ENCODE measurements around the gene IER2. TPM values are rescaled to one million over a fixed set of nuclear protein-coding genes. Genes with fewer than 3 reads are reported as not detected.
"Not testable (repeated sequence)": the region's sequence is repeated elsewhere in the genome, so short reads cannot be mapped to it uniquely, and the experiment has no call there.

The IER2 gene
- polyA plus RNA-seq, 1 donor from 2014 or later, result 23.3 TPM

GRCh38 chr19:13195678-13196077, 45.5 kb downstream of the IER2 start:
- H3F3A ChIP-seq (ENCODE audit: insufficient read depth, low read length, poor library complexity, severe bottlenecking), result no peaks in the 10 kb centered on the region
- H3K36me3 ChIP-seq (ENCODE audit: insufficient read depth, low read length), result no peaks in the 10 kb centered on the region
- no peaks in the 10 kb centered on the region for H3K79me2 ChIP-seq (replicated peaks; ENCODE audit: insufficient read depth, low read length)
- no peak overlapping the region for H3K4me2 ChIP-seq (ENCODE audit: low read length)
- H4K20me1 ChIP-seq (ENCODE audit: insufficient read depth), result no peaks in the 10 kb centered on the region
- no peaks in the 10 kb centered on the region for H3K27me3 ChIP-seq (ENCODE audit: insufficient read depth, low read depth, low read length)
- no peak overlapping the region for H3K27ac ChIP-seq (ENCODE audit: low read length)
- no peak overlapping the region for H3K9ac ChIP-seq (ENCODE audit: low read length)
- H3K4me3 ChIP-seq (ENCODE audit: low read length), result no peak overlapping the region
- H3K9me2 ChIP-seq (ENCODE audit: insufficient read depth, low read length), result no peaks in the 10 kb centered on the region
- H2AFZ ChIP-seq (ENCODE audit: low read depth, low read length), result no peak overlapping the region
- no peaks in the 10 kb centered on the region for H3K9me3 ChIP-seq (ENCODE audit: low read length)
- TF ChIP-seq SMC3 (conservative IDR thresholded peaks at IDR 0.05; ENCODE audit: poor library complexity), result no peak
- no peak for TF ChIP-seq TAF1 (IDR thresholded peaks at IDR 0.05; ENCODE audit: low read depth)
- no peak for TF ChIP-seq RAD21 (conservative IDR thresholded peaks at IDR 0.05)

GRCh38 chr19:13198634-13199033, 48.4 kb downstream of the IER2 start:
- Histone ChIP-seq H3F3A (ENCODE audit: insufficient read depth, low read length, poor library complexity, severe bottlenecking) (no peaks in the 10 kb centered on the region), H4K20me1 (ENCODE audit: insufficient read depth) (no peaks in the 10 kb centered on the region), H3K79me2 (replicated peaks; ENCODE audit: insufficient read depth, low read length) (no peaks in the 10 kb centered on the region), H3K27me3 (ENCODE audit: insufficient read depth, low read depth, low read length) (no peaks in the 10 kb centered on the region), H3K4me2 (ENCODE audit: low read length) (no peak overlapping the region), H3K36me3 (ENCODE audit: insufficient read depth, low read length) (no peaks in the 10 kb centered on the region), H3K4me3 (ENCODE audit: low read length) (no peak overlapping the region), H3K9ac (ENCODE audit: low read length) (no peak overlapping the region), H3K9me2 (ENCODE audit: insufficient read depth, low read length) (no peaks in the 10 kb centered on the region), H3K27ac (ENCODE audit: low read length) (no peak overlapping the region), H2AFZ (ENCODE audit: low read depth, low read length) (no peak overlapping the region), H3K9me3 (ENCODE audit: low read length) (no peaks in the 10 kb centered on the region)
- TF ChIP-seq RAD21 (conservative IDR thresholded peaks at IDR 0.05) (no peak), EZH2 (IDR thresholded peaks at IDR 0.05; ENCODE audit: borderline replicate concordance, insufficient read depth, low read length, poor library complexity, severe bottlenecking) (no peak), MXI1 (conservative IDR thresholded peaks at IDR 0.05; ENCODE audit: poor library complexity, severe bottlenecking) (no peak), EP300 (conservative IDR thresholded peaks at IDR 0.05; ENCODE audit: poor library complexity, severe bottlenecking) (no peak), POLR2AphosphoS5 (IDR thresholded peaks at IDR 0.05) (no peak), TAF1 (IDR thresholded peaks at IDR 0.05; ENCODE audit: low read depth) (no peak), SMC3 (conservative IDR thresholded peaks at IDR 0.05; ENCODE audit: poor library complexity) (no peak)
- TF ChIP-seq, protein P1, sequence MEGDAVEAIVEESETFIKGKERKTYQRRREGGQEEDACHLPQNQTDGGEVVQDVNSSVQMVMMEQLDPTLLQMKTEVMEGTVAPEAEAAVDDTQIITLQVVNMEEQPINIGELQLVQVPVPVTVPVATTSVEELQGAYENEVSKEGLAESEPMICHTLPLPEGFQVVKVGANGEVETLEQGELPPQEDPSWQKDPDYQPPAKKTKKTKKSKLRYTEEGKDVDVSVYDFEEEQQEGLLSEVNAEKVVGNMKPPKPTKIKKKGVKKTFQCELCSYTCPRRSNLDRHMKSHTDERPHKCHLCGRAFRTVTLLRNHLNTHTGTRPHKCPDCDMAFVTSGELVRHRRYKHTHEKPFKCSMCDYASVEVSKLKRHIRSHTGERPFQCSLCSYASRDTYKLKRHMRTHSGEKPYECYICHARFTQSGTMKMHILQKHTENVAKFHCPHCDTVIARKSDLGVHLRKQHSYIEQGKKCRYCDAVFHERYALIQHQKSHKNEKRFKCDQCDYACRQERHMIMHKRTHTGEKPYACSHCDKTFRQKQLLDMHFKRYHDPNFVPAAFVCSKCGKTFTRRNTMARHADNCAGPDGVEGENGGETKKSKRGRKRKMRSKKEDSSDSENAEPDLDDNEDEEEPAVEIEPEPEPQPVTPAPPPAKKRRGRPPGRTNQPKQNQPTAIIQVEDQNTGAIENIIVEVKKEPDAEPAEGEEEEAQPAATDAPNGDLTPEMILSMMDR (IDR thresholded peaks at IDR 0.05; ENCODE audit: poor library complexity, severe bottlenecking), result no peak
- TF ChIP-seq, protein P2, sequence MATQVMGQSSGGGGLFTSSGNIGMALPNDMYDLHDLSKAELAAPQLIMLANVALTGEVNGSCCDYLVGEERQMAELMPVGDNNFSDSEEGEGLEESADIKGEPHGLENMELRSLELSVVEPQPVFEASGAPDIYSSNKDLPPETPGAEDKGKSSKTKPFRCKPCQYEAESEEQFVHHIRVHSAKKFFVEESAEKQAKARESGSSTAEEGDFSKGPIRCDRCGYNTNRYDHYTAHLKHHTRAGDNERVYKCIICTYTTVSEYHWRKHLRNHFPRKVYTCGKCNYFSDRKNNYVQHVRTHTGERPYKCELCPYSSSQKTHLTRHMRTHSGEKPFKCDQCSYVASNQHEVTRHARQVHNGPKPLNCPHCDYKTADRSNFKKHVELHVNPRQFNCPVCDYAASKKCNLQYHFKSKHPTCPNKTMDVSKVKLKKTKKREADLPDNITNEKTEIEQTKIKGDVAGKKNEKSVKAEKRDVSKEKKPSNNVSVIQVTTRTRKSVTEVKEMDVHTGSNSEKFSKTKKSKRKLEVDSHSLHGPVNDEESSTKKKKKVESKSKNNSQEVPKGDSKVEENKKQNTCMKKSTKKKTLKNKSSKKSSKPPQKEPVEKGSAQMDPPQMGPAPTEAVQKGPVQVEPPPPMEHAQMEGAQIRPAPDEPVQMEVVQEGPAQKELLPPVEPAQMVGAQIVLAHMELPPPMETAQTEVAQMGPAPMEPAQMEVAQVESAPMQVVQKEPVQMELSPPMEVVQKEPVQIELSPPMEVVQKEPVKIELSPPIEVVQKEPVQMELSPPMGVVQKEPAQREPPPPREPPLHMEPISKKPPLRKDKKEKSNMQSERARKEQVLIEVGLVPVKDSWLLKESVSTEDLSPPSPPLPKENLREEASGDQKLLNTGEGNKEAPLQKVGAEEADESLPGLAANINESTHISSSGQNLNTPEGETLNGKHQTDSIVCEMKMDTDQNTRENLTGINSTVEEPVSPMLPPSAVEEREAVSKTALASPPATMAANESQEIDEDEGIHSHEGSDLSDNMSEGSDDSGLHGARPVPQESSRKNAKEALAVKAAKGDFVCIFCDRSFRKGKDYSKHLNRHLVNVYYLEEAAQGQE (IDR thresholded peaks at IDR 0.05; ENCODE audit: borderline replicate concordance), result no peak

- not testable (repeated sequence) for H2AFZ ChIP-seq (ENCODE audit: low read depth, low read length); H3K79me2 ChIP-seq (replicated peaks; ENCODE audit: insufficient read depth, low read length); H3F3A ChIP-seq (ENCODE audit: insufficient read depth, low read length, poor library complexity, severe bottlenecking); H3K27me3 ChIP-seq (ENCODE audit: insufficient read depth, low read depth, low read length); H3K9ac ChIP-seq (ENCODE audit: low read length); H3K4me3 ChIP-seq (ENCODE audit: low read length); H3K4me2 ChIP-seq (ENCODE audit: low read length); H3K36me3 ChIP-seq (ENCODE audit: insufficient read depth, low read length); H3K9me2 ChIP-seq (ENCODE audit: insufficient read depth, low read length); H3K27ac ChIP-seq (ENCODE audit: low read length); H4K20me1 ChIP-seq (ENCODE audit: insufficient read depth); H3K9me3 ChIP-seq (ENCODE audit: low read length)
Observed at GRCh38 chr19:13202112-13202511, 51.9 kb downstream of the IER2 start.

Other genes with a start within 250 kb of the IER2 start
- gene SYCE2, start 231.1 kb upstream of the IER2 start, polyA plus RNA-seq, result 1.5 and 1.6 TPM in 2 replicates
- gene FARSA, start 216.7 kb upstream of the IER2 start, polyA plus RNA-seq, result 47.6 and 55.9 TPM in 2 replicates
- gene CALR, start 211.8 kb upstream of the IER2 start, polyA plus RNA-seq, result 211 and 242 TPM in 2 replicates
- gene RAD23A, start 204.5 kb upstream of the IER2 start, polyA plus RNA-seq, result 37.4 and 42.1 TPM in 2 replicates
- gene GADD45GIP1, start 193.2 kb upstream of the IER2 start, polyA plus RNA-seq, result 18.6 and 21.3 TPM in 2 replicates
- not detected in 2 replicates for gene DAND5, start 180.8 kb upstream of the IER2 start, polyA plus RNA-seq
- gene NFIX, start 154.9 kb upstream of the IER2 start, polyA plus RNA-seq, result not detected in 2 replicates
- not detected in 2 replicates for gene LYL1, start 47.6 kb upstream of the IER2 start, polyA plus RNA-seq
- gene TRMT1, start 33.7 kb upstream of the IER2 start, polyA plus RNA-seq, result 80.3 and 94.4 TPM in 2 replicates
- 11.6 and 16.1 TPM in 2 replicates for gene NACC1, start 32.1 kb upstream of the IER2 start, polyA plus RNA-seq
- 157 and 191 TPM in 2 replicates for gene STX10, start within 50 bp of the IER2 start, polyA plus RNA-seq